Tibial nerve (tissue), 4 donors: Measurements from ENCODE around the gene FLRT3. TPM values are rescaled to one million over a fixed set of nuclear protein-coding genes. Genes with fewer than 3 reads are reported as not detected.

Experiments used
- DNase-seq, 2 donors: peaks; one replicate each; pipeline ENCODE4 v3.0.0-alpha.2; 2019; ENCODE audit warnings: low spot score in 2 of 2
- H3K27ac ChIP-seq, 4 donors: fragments of 200-600 bp; sonication (generic) in 3 of 4; one replicate each; pipeline ENCODE4 v1.5.1; 2017 to 2019; ENCODE audit warnings: mild to moderate bottlenecking in 1 of 4
- H3K27me3 ChIP-seq, 2 donors: fragments of 200-600 bp; sonication (generic) in 1 of 2; one replicate each; pipeline versions ENCODE4 v1.5.1 to v1.6.0; 2017 to 2019
- H3K36me3 ChIP-seq, 3 donors: fragments of 200-600 bp; sonication (generic); one replicate each; pipeline ENCODE4 v1.5.1; 2018 to 2019
- H3K4me1 ChIP-seq, 4 donors: fragments of 200-600 bp; sonication (generic) in 3 of 4; one replicate each; pipeline ENCODE4 v1.5.1; 2017 to 2019
- H3K4me3 ChIP-seq, 4 donors: fragments of 200-600 bp; sonication (generic) in 3 of 4; one replicate each; pipeline ENCODE4 v1.5.1; 2017 to 2019; ENCODE audit warnings: mild to moderate bottlenecking in 1 of 4, moderate library complexity in 1 of 4
- H3K9me3 ChIP-seq, 4 donors: fragments of 200-600 bp; sonication (generic) in 3 of 4; one replicate each; pipeline ENCODE4 v1.5.1; 2017 to 2019
- EP300 ChIP-seq, 2 donors: sonication (generic); formaldehyde crosslinking; IDR thresholded peaks; one replicate each; pipeline ENCODE4 v1.6.1; 2017; ENCODE audit warnings: antibody characterized with exemption in 2 of 2, mild to moderate bottlenecking in 1 of 2
- POLR2A ChIP-seq, 2 donors: fragments of 450-650 bp; IDR thresholded peaks; one replicate each; pipeline ENCODE4 v1.6.1; 2017; ENCODE audit warnings: antibody characterized with exemption in 2 of 2, mild to moderate bottlenecking in 2 of 2, moderate library complexity in 2 of 2
- WGBS, 2 donors: methylation state at CpG; one replicate each; pipeline ENCODE4 v1.1.5; 2018; 5-methylcytosine and 5-hydroxymethylcytosine counted together
- total RNA-seq, 4 donors: library from RNA; depleted of rRNA; stranded (reverse); fragments of >200 nt; gene quantifications; one replicate each; pipeline ENCODE4 v1.1.0, GENCODE V29; 2016
- TF ChIP-seq, protein P1 (sequence below), 5 experiments: fragments of 200-600 bp in 3 of 5; fragments of 450-650 bp in 2 of 5; sonication (generic) in 3 of 5; IDR thresholded peaks; one replicate each; pipeline ENCODE4 v1.5.1; 2016 to 2019; ENCODE audit warnings: antibody characterized with exemption in 5 of 5, mild to moderate bottlenecking in 3 of 5, moderate library complexity in 2 of 5

The FLRT3 gene
- total RNA-seq, 4 donors from 2014 or later, result 8.7 to 26.7 (median 16.2) TPM

DNA sequence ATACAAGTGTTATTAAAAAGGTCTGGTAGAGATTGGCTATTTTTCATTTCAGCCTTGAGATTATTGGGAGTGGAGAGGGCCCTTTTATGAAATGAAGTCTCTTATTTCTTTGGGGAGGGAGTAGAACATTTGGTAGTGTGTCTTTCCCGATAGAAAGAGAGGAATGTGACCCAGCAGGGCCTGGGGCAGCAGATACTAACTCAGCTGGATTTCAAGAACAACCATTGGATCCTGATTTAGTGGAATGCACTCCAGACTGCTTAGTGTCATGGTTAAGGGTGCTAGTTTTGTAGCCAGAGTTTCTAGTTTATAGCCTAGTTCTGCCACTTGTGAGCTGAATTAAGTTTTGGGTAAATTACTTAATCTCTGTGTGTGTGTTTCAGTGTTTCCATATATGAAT is 18.4 kb upstream of the FLRT3 start:
- TF ChIP-seq EP300 (IDR thresholded peaks at IDR 0.05), result no peak
- TF ChIP-seq, protein P1, sequence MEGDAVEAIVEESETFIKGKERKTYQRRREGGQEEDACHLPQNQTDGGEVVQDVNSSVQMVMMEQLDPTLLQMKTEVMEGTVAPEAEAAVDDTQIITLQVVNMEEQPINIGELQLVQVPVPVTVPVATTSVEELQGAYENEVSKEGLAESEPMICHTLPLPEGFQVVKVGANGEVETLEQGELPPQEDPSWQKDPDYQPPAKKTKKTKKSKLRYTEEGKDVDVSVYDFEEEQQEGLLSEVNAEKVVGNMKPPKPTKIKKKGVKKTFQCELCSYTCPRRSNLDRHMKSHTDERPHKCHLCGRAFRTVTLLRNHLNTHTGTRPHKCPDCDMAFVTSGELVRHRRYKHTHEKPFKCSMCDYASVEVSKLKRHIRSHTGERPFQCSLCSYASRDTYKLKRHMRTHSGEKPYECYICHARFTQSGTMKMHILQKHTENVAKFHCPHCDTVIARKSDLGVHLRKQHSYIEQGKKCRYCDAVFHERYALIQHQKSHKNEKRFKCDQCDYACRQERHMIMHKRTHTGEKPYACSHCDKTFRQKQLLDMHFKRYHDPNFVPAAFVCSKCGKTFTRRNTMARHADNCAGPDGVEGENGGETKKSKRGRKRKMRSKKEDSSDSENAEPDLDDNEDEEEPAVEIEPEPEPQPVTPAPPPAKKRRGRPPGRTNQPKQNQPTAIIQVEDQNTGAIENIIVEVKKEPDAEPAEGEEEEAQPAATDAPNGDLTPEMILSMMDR (IDR thresholded peaks at IDR 0.05), result no peak
- no peak for TF ChIP-seq POLR2A (IDR thresholded peaks at IDR 0.05)
- Histone ChIP-seq H3K27ac (no peak overlapping the region), H3K4me3 (no peak overlapping the region), H3K36me3 (no peaks in the 10 kb centered on the region), H3K27me3 (no peaks in the 10 kb centered on the region), H3K9me3 (peaks cover 0 to 3% (median 0%) of the 10 kb centered on the region in 4 donors), H3K4me1 (no peaks in the 10 kb centered on the region)
- DNase-seq, result no peak
- 8 to 15% methylated on average over 1 of the region's 1 CpG for WGBS, 2 donors

DNA sequence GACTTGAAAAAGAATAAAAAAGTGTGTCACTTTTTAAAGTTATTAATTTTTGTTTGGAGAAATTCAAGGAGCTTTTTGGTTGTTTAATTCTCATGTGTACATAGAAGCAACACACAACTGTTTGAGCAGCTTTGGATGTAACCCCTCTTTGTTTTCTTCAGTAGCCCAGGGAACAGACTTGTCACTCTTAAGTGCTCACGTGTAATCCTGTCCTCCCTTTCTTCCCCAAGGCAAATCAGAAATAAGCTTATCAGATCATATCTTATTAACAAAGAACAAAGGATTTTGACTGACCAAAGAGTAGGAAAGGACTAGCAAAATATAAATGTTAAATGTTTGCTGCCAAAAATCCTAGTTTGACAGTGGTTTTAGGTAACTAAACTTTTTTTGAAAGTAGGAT is 7.3 kb upstream of the FLRT3 start:
- 52 to 56% methylated on average over 1 of the region's 1 CpG for WGBS, 2 donors
- H3K27me3 ChIP-seq, result no peaks in the 10 kb centered on the region
- H3K27ac ChIP-seq, result no peak overlapping the region
- H3K36me3 ChIP-seq, result no peaks in the 10 kb centered on the region
- no peak for DNase-seq
- no peaks in the 10 kb centered on the region for H3K4me1 ChIP-seq
- TF ChIP-seq, protein P1 (IDR thresholded peaks at IDR 0.05), result no peak
- TF ChIP-seq EP300 (IDR thresholded peaks at IDR 0.05) (no peak), POLR2A (IDR thresholded peaks at IDR 0.05) (no peak)
- no peak overlapping the region for H3K4me3 ChIP-seq
- no peaks in the 10 kb centered on the region for H3K9me3 ChIP-seq

GRCh38 chr20:14343491-14344065 is 6.2 kb upstream of the FLRT3 start:
- TF ChIP-seq POLR2A (IDR thresholded peaks at IDR 0.05) (no peak), EP300 (IDR thresholded peaks at IDR 0.05) (no peak)
- TF ChIP-seq, protein P1 (IDR thresholded peaks at IDR 0.05), result no peak
- 79 to 80% methylated on average over 2 of the region's 2 CpGs for WGBS, 2 donors
- no peak overlapping the region for H3K4me3 ChIP-seq
- H3K4me1 ChIP-seq, result no peaks in the 10 kb centered on the region
- no peak for DNase-seq
- H3K27ac ChIP-seq, result no peak overlapping the region
- no peaks in the 10 kb centered on the region for H3K36me3 ChIP-seq
- H3K27me3 ChIP-seq, result no peaks in the 10 kb centered on the region
- H3K9me3 ChIP-seq, result no peaks in the 10 kb centered on the region

GRCh38 chr20:14342918-14343317 is 5.5 kb upstream of the FLRT3 start:
- H3K4me1 ChIP-seq, result no peaks in the 10 kb centered on the region
- H3K4me3 ChIP-seq, result no peak overlapping the region
- no peaks in the 10 kb centered on the region for H3K36me3 ChIP-seq
- no peaks in the 10 kb centered on the region for H3K27me3 ChIP-seq
- DNase-seq, result no peak
- H3K27ac ChIP-seq, result no peak overlapping the region
- TF ChIP-seq EP300 (IDR thresholded peaks at IDR 0.05), result no peak
- TF ChIP-seq POLR2A (IDR thresholded peaks at IDR 0.05), result no peak
- TF ChIP-seq, protein P1 (IDR thresholded peaks at IDR 0.05), result no peak
- WGBS, 2 donors, result 74 to 87% methylated on average over 1 of the region's 1 CpG
- H3K9me3 ChIP-seq, result no peaks in the 10 kb centered on the region

DNA sequence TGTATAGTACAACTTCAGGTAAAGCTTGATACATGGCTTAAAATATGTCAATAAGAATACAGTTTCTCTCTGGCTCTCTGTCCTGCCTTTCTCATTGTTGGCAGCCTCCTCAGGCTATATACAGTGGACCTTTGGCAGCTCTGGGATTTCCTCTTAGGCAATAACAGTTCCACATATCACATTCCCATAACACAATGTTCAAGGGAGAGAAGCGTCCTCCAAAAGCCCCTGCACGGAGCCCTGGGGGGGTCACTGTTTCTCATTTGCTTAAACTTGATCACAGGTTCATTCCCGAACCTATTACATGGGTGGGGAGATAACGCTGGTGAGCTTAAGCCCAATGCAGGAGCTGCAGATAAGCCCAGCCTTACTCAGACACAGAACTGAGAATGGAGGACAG is 4.4 kb upstream of the FLRT3 start:
- no peak for DNase-seq
- Histone ChIP-seq H3K27me3 (no peaks in the 10 kb centered on the region), H3K9me3 (no peaks in the 10 kb centered on the region), H3K4me3 (no peak overlapping the region), H3K36me3 (no peaks in the 10 kb centered on the region), H3K4me1 (no peaks in the 10 kb centered on the region), H3K27ac (no peak overlapping the region)
- 78 to 80% methylated on average over 4 of the region's 4 CpGs for WGBS, 2 donors
- TF ChIP-seq, protein P1 (IDR thresholded peaks at IDR 0.05), result no peak
- TF ChIP-seq POLR2A (IDR thresholded peaks at IDR 0.05) (no peak), EP300 (IDR thresholded peaks at IDR 0.05) (no peak)
